H1 (cell line): ENCODE data around the gene DCLK1. TPM values are rescaled to one million over a fixed set of nuclear protein-coding genes. Genes with fewer than 3 reads are reported as not detected.

Experiments used
- CTCF ChIA-PET: fragments of 300-600 bp; sonication (Branson Sonifier 250); formaldehyde crosslinking; loops from one replicate; lab custom pipeline; 2021; ENCODE audit not compliant: partially characterized antibody; lab: Charles Lee
- POLR2A ChIA-PET: fragments of 300-600 bp; sonication (Branson Sonifier 250); formaldehyde crosslinking; loops from one replicate; lab custom pipeline; 2021; ENCODE audit warnings: inconsistent platforms; ENCODE audit not compliant: partially characterized antibody; lab: Charles Lee
- DNase-seq, 2 experiments: peaks; one replicate each; pipeline versions ENCODE4 v3.0.0 to v3.0.0-alpha.2; 2010 to 2022; ENCODE audit warnings: low spot score in 2 of 2, low read depth in 1 of 2, mixed read lengths in 1 of 2
- FAIRE-seq: peaks from 2 replicates; lab custom pipeline; 2011; peaks lifted over from hg19 to GRCh38; lab: Jason Lieb, UNC
- H2AFZ ChIP-seq: 2 replicates; pipeline ENCODE4 v1.8.1; 2012; ENCODE audit warnings: low read length, inconsistent platforms
- H2AK5ac ChIP-seq: 2 replicates; pipeline ENCODE4 v1.6.1; 2013; ENCODE audit warnings: low read depth, low read length
- H2BK120ac ChIP-seq: replicated peaks from 2 replicates; pipeline ENCODE3; 2013; ENCODE audit warnings: low read depth, low read length, inconsistent platforms
- H2BK12ac ChIP-seq: 2 replicates; pipeline ENCODE4 v1.6.1; 2013; ENCODE audit warnings: low read depth, low read length
- H2BK15ac ChIP-seq: 2 replicates; pipeline ENCODE4 v1.6.1; 2013; ENCODE audit warnings: low read length
- H2BK20ac ChIP-seq: 2 replicates; pipeline ENCODE4 v1.6.1; 2013; ENCODE audit warnings: low read length
- H2BK5ac ChIP-seq: 2 replicates; pipeline ENCODE4 v1.6.1; 2013; ENCODE audit warnings: low read depth, low read length
- H3K14ac ChIP-seq: 2 replicates; pipeline ENCODE4 v1.6.1; 2013; ENCODE audit warnings: inconsistent platforms; ENCODE audit not compliant: insufficient read length
- H3K18ac ChIP-seq: 2 replicates; pipeline ENCODE4 v1.6.1; 2013; ENCODE audit warnings: low read length; ENCODE audit errors: extremely low read depth
- H3K23ac ChIP-seq: 2 replicates; pipeline ENCODE4 v1.6.1; 2013; ENCODE audit warnings: inconsistent platforms; ENCODE audit not compliant: insufficient read length
- H3K23me2 ChIP-seq: 2 replicates; pipeline ENCODE4 v1.6.1; 2013; ENCODE audit warnings: low read depth, low read length
- H3K27ac ChIP-seq: 2 replicates; pipeline ENCODE4 v1.6.1; 2011; ENCODE audit warnings: low read depth, low read length, inconsistent platforms
- H3K27me3 ChIP-seq, 4 experiments: replicated peaks in 1 of 4; 1 replicate in 1 of 4; 2 replicates in 3 of 4; pipeline versions ENCODE4 v1.6.1 to v1.8.1; 2011 to 2013; ENCODE audit warnings: low read length in 3 of 4, mild to moderate bottlenecking in 3 of 4, inconsistent platforms in 2 of 4, mixed read lengths in 2 of 4, moderate library complexity in 1 of 4; ENCODE audit not compliant: control insufficient read depth in 3 of 4, insufficient read depth in 3 of 4; ENCODE audit errors: extremely low read depth in 1 of 4
- H3K36me3 ChIP-seq, 4 experiments: 2 replicates each; pipeline versions ENCODE4 v1.6.1 to v1.8.1; 2011 to 2013; ENCODE audit warnings: mild to moderate bottlenecking in 4 of 4, low read length in 3 of 4, moderate library complexity in 2 of 4, control low read depth in 1 of 4, inconsistent platforms in 1 of 4; ENCODE audit not compliant: insufficient read depth in 4 of 4, control insufficient read depth in 2 of 4
- H3K4ac ChIP-seq: replicated peaks from 2 replicates; pipeline ENCODE3; 2013; ENCODE audit warnings: low read length, low read depth, mixed read lengths, inconsistent platforms; ENCODE audit not compliant: insufficient read length
- H3K4me1 ChIP-seq, 4 experiments: replicated peaks in 1 of 4; 1 replicate in 1 of 4; 2 replicates in 3 of 4; pipeline versions ENCODE4 v1.6.1 to v1.8.1; 2011 to 2013; ENCODE audit warnings: low read length in 3 of 4, inconsistent platforms in 2 of 4, mixed read lengths in 1 of 4; ENCODE audit not compliant: insufficient read depth in 4 of 4, control insufficient read depth in 3 of 4
- H3K4me2 ChIP-seq, 2 experiments: 2 replicates each; pipeline versions ENCODE4 v1.6.1 to v1.8.1; 2011 to 2013; ENCODE audit warnings: low read depth in 2 of 2, low read length in 2 of 2, control low read depth in 1 of 2, inconsistent platforms in 1 of 2, mild to moderate bottlenecking in 1 of 2; ENCODE audit not compliant: insufficient read depth in 1 of 2
- H3K4me3 ChIP-seq, 4 experiments: fragments of 200-600, 300-600 bp in 1 of 4; sonication (generic), shearing (Covaris generic), sonication (Bioruptor Twin) in 1 of 4; 2 replicates each; pipeline versions ENCODE4 v1.5.1 to v1.8.1; 2011 to 2016; ENCODE audit warnings: low read length in 4 of 4, low read depth in 3 of 4, control low read depth in 2 of 4, inconsistent platforms in 2 of 4, mild to moderate bottlenecking in 2 of 4, mixed read lengths in 1 of 4, moderate library complexity in 1 of 4; ENCODE audit not compliant: insufficient read depth in 2 of 4; ENCODE audit errors: extremely low read depth in 1 of 4
- H3K56ac ChIP-seq: replicated peaks from 2 replicates; pipeline ENCODE3; 2013; ENCODE audit warnings: low read depth, mild to moderate bottlenecking, mixed read lengths, low read length, inconsistent platforms; ENCODE audit not compliant: insufficient read length
- H3K79me1 ChIP-seq: 2 replicates; pipeline ENCODE4 v1.6.1; 2013; ENCODE audit warnings: low read depth, low read length, control low read depth
- H3K79me2 ChIP-seq, 2 experiments: 2 replicates each; pipeline versions ENCODE4 v1.6.1 to v1.8.1; 2012 to 2013; ENCODE audit warnings: low read length in 2 of 2, mild to moderate bottlenecking in 2 of 2, inconsistent platforms in 1 of 2; ENCODE audit not compliant: insufficient read depth in 2 of 2, control insufficient read depth in 1 of 2
- H3K9ac ChIP-seq, 4 experiments: replicated peaks in 1 of 4; 1 replicate in 1 of 4; 2 replicates in 3 of 4; pipeline versions ENCODE4 v1.6.1 to v1.8.1; 2011 to 2013; ENCODE audit warnings: low read depth in 3 of 4, low read length in 3 of 4, control low read depth in 2 of 4, mild to moderate bottlenecking in 2 of 4, moderate library complexity in 2 of 4, inconsistent platforms in 1 of 4; ENCODE audit errors: extremely low read depth in 1 of 4
- H3K9me3 ChIP-seq, 2 experiments: 2 replicates each; pipeline versions ENCODE4 v1.6.1 to v1.8.1; 2012 to 2013; ENCODE audit warnings: mild to moderate bottlenecking in 2 of 2, moderate library complexity in 2 of 2, control low read depth in 1 of 2, inconsistent platforms in 1 of 2, low read depth in 1 of 2, low read length in 1 of 2, mixed read lengths in 1 of 2; ENCODE audit not compliant: insufficient read depth in 2 of 2
- H4K20me1 ChIP-seq, 2 experiments: replicated peaks in 1 of 2; 2 replicates each; pipeline versions ENCODE3 to v1.8.1; 2011 to 2013; ENCODE audit warnings: inconsistent platforms in 2 of 2, low read length in 2 of 2, mild to moderate bottlenecking in 1 of 2; ENCODE audit not compliant: insufficient read depth in 2 of 2, control insufficient read depth in 1 of 2
- H4K5ac ChIP-seq: 2 replicates; pipeline ENCODE4 v1.6.1; 2013; ENCODE audit warnings: low read length, low read depth, mixed read lengths, inconsistent platforms; ENCODE audit not compliant: insufficient read length
- H4K8ac ChIP-seq: 2 replicates; pipeline ENCODE4 v1.8.0; 2013; ENCODE audit warnings: mild to moderate bottlenecking, moderate library complexity, low read length, inconsistent platforms; ENCODE audit not compliant: insufficient read depth; ENCODE audit errors: extremely low read depth
- H4K91ac ChIP-seq: replicated peaks from 2 replicates; pipeline ENCODE3; 2013; ENCODE audit warnings: low read length, mixed read lengths, inconsistent platforms; ENCODE audit not compliant: insufficient read length
- TBP ChIP-seq: IDR thresholded peaks from 2 replicates; pipeline ENCODE4 v1.6.1; 2011; ENCODE audit warnings: low read depth, low read length, improper control_type of control experiment
- WGBS, 2 experiments: shearing (Covaris generic) in 1 of 2; methylation state at CpG; one replicate each; pipeline versions ENCODE4 v1.1.6 to v1.1.7; 2013 to 2015; ENCODE audit warnings: low lambda C conversion rate in 2 of 2, mixed read lengths in 2 of 2, inconsistent platforms in 1 of 2, low coverage in 1 of 2, missing lambda C conversion rate in 1 of 2; ENCODE audit not compliant: insufficient replicate concordance in 2 of 2, insufficient coverage in 1 of 2, insufficient read length in 1 of 2; ENCODE audit errors: extremely low coverage in 1 of 2, missing lambda C conversion rate in 1 of 2; 5-methylcytosine and 5-hydroxymethylcytosine counted together
- polyA plus RNA-seq, 7 experiments: library from polyadenylated mRNA; depleted of rRNA in 3 of 7; stranded (reverse) in 5 of 7; unstranded in 2 of 7; fragments of >200 nt in 5 of 7; fragments of 200-250 nt in 2 of 7; gene quantifications; 1 replicate in 5 of 7; 2 replicates in 1 of 7; 4 replicates in 1 of 7; pipeline versions ENCODE4 v1.2.1 to v1.2.3, GENCODE V29; 2011 to 2013; ENCODE audit warnings: missing spikeins in 2 of 7, mixed read lengths in 2 of 7
- total RNA-seq: library from RNA; stranded (reverse); fragmentation: NEBNext Ultra II Directional; extraction: Animal tissue kit (Norgen Biotek cat#: 25700); gene quantifications from 2 replicates; pipeline ENCODE4 v1.2.1, GENCODE V29; 2021

Gene DCLK1
- total and polyA plus RNA-seq, 2 of the 8 experiments (the other 6 are each of a cell fraction or from before 2014, with no cell fraction given): 22.8 to 41.0 TPM

- Histone ChIP-seq H3K9ac (no peak overlapping the region), H4K8ac (no peak overlapping the region), H4K20me1 (peaks cover 0 to 1% of the 10 kb centered on the region in 2 experiments), H3K79me2 (no peaks in the 10 kb centered on the region), H3K4ac (no peak overlapping the region), H3K4me3 (no peak overlapping the region), H3K23ac (no peak overlapping the region), H2BK12ac (no peak overlapping the region), H4K5ac (no peak overlapping the region), H3K4me1 (no peaks in the 10 kb centered on the region), H3K27ac (no peak overlapping the region), H2AK5ac (no peak overlapping the region), H3K27me3 (no peaks in the 10 kb centered on the region; a peak in 1 of 7 replicates), H2BK120ac (no peak overlapping the region), H3K18ac (no peak overlapping the region)
- WGBS, 2 experiments: 94% methylated on average over 2 of the region's 2 CpGs; no CpG with 5 or more reads in 1 of the 2 experiments
- DNase-seq: no peak
- FAIRE-seq: no peak
- CTCF ChIA-PET: interaction anchor here (1.6 kb wide), 1 partner anchor 56 kb away, joined by 3 read pairs; no protein-coding TSS in a partner anchor
- TF ChIP-seq TBP: no peak
- TF ChIP-seq, all 59 proteins: peak for 0
- H3K9me3 ChIP-seq: no peaks in the 10 kb centered on the region
- H3K23me2 ChIP-seq: no peaks in the 10 kb centered on the region; the same call in 1 of the 2 replicates
- no peak overlapping the region for H4K91ac ChIP-seq
- no peak overlapping the region for H2AFZ ChIP-seq
- no peaks in the 10 kb centered on the region for H3K36me3 ChIP-seq
- H2BK20ac ChIP-seq: no peak overlapping the region
- no peak overlapping the region for H3K4me2 ChIP-seq
- H2BK5ac ChIP-seq: no peak overlapping the region
- no peak overlapping the region for H3K56ac ChIP-seq
- H2BK15ac ChIP-seq: no peak overlapping the region
- H3K79me1 ChIP-seq: no peaks in the 10 kb centered on the region
- H3K14ac ChIP-seq: no peak overlapping the region
- POLR2A ChIA-PET: no interaction called here
Measured at GRCh38 chr13:35872369-35872768, 258.8 kb downstream of the DCLK1 start.
